Upper lobe of right lung (tissue), 1 donor: ENCODE measurements around the gene IL9R. TPM values are rescaled to one million over a fixed set of nuclear protein-coding genes. Genes with fewer than 3 reads are reported as not detected.

Source experiments
- ATAC-seq: fragments of 200-7000 bp; cut with Tn5 transposase; one replicate; pipeline ENCODE4 v1.9.1; 2020; ENCODE audit warnings: mild to moderate bottlenecking, moderate library complexity
- DNase-seq: peaks from one replicate; pipeline ENCODE4 v3.0.0-alpha.2; 2020
- H3K27ac ChIP-seq: fragments of 200-600 bp; one replicate; pipeline ENCODE4 v1.8.0; 2022
- H3K27me3 ChIP-seq: fragments of 200-600 bp; one replicate; pipeline ENCODE4 v1.8.0; 2022; ENCODE audit warnings: mild to moderate bottlenecking
- H3K36me3 ChIP-seq: fragments of 200-600 bp; one replicate; pipeline ENCODE4 v1.8.0; 2022
- H3K4me1 ChIP-seq: fragments of 200-600 bp; one replicate; pipeline ENCODE4 v1.8.0; 2022
- H3K4me3 ChIP-seq: fragments of 200-600 bp; one replicate; pipeline ENCODE4 v1.8.0; 2022; ENCODE audit warnings: mild to moderate bottlenecking
- H3K9me3 ChIP-seq: fragments of 200-600 bp; one replicate; pipeline ENCODE4 v1.8.0; 2022
- intact Hi-C: fragments of 100-400 bp; cut with DNase I; formaldehyde crosslinking; loops from one replicate; pipeline ENCODE4 v1.11.0; 2022
- long read RNA-seq: library from polyadenylated mRNA; unstranded; transcript quantifications from one replicate; pipeline ENCODE4 v2.0.0, GENCODE V29; 2021
- total RNA-seq: library from RNA; stranded (reverse); fragmentation: NEBNext Ultra II Directional; extraction: Animal tissue kit (Norgen Biotek cat#: 25700); gene quantifications from one replicate; pipeline ENCODE4 v1.2.1, GENCODE V29; 2021
- TF ChIP-seq, protein P1 (sequence below): fragments of 200-600 bp; IDR thresholded peaks from one replicate; pipeline ENCODE4 v1.8.0; 2022; ENCODE audit warnings: antibody characterized with exemption
- donor health status: DM: no; HTN: yes; CAD: no; lungs with severe emphysema.

Gene IL9R, protein sequence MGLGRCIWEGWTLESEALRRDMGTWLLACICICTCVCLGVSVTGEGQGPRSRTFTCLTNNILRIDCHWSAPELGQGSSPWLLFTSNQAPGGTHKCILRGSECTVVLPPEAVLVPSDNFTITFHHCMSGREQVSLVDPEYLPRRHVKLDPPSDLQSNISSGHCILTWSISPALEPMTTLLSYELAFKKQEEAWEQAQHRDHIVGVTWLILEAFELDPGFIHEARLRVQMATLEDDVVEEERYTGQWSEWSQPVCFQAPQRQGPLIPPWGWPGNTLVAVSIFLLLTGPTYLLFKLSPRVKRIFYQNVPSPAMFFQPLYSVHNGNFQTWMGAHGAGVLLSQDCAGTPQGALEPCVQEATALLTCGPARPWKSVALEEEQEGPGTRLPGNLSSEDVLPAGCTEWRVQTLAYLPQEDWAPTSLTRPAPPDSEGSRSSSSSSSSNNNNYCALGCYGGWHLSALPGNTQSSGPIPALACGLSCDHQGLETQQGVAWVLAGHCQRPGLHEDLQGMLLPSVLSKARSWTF
- 1.2 TPM for total RNA-seq
- long read RNA-seq, partial matches to known transcripts = 0 of 2 reads
- long read RNA-seq, other reads (novel, unspliced or antisense) = 2 of 2 reads

DNA sequence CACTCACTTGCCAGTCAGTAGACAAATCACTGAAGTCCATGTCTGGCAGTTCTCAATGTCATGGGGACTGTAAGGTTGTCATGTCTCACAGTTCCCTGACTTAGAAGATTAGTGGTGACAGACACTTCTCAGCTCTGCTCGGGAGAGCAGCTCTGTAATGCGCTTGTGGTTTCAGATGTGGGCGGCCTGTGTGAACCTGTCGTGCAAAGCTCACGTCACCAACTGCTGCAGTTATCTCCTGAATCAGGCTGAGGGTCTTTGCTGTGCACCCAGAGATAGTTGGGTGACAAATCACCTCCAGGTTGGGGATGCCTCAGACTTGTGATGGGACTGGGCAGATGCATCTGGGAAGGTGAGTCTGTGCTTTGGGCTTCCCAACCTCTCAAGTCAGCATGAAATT lies at the start of gene IL9R:
IL9R (plus strand) TSS at position 261 of the 400 bp plus-strand sequence; CDS start at position 325, 64 bp downstream.
- TF ChIP-seq, protein P1, sequence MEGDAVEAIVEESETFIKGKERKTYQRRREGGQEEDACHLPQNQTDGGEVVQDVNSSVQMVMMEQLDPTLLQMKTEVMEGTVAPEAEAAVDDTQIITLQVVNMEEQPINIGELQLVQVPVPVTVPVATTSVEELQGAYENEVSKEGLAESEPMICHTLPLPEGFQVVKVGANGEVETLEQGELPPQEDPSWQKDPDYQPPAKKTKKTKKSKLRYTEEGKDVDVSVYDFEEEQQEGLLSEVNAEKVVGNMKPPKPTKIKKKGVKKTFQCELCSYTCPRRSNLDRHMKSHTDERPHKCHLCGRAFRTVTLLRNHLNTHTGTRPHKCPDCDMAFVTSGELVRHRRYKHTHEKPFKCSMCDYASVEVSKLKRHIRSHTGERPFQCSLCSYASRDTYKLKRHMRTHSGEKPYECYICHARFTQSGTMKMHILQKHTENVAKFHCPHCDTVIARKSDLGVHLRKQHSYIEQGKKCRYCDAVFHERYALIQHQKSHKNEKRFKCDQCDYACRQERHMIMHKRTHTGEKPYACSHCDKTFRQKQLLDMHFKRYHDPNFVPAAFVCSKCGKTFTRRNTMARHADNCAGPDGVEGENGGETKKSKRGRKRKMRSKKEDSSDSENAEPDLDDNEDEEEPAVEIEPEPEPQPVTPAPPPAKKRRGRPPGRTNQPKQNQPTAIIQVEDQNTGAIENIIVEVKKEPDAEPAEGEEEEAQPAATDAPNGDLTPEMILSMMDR = no peak
- ATAC-seq (no peak), DNase-seq (no peak)
- Histone ChIP-seq H3K27ac (peak within 1 kb of the TSS; percentile 24), H3K9me3 (no peaks in the 10 kb centered on the region), H3K4me1 (no peaks in the 10 kb centered on the region), H3K4me3 (no peak within 1 kb of the TSS), H3K36me3 (no peaks in the 10 kb centered on the region), H3K27me3 (no peaks in the 10 kb centered on the region)
- intact Hi-C loops = no loop called here

DNA sequence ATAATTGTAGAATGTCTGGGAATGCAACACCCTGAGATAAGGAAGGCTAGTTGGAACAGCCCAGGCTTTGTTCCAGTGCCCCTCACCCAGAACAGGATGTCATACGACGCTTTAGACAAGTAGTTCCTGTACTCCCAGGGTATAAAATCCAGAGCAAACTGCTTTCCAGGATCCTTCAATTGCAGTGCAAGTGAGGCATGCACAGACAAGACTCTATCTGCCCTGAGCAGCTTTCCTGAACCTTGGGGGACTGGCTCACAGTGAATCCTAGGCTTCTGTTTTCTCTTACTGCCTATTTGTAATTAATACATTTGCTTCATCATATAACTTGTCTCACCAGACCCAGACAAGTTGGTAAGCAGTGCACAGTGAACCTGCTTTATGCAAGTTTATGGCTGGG lies 48.4 kb upstream of the IL9R start:
- TF ChIP-seq, protein P1 = no peak
- H3K36me3 ChIP-seq = no peaks in the 10 kb centered on the region
- no peak overlapping the region for H3K27ac ChIP-seq
- no peak for ATAC-seq
- H3K4me1 ChIP-seq = no peaks in the 10 kb centered on the region
- H3K27me3 ChIP-seq = no peaks in the 10 kb centered on the region
- no peak for DNase-seq
- H3K4me3 ChIP-seq = no peak overlapping the region
- intact Hi-C loops = no loop called here
- H3K9me3 ChIP-seq = no peaks in the 10 kb centered on the region

DNA sequence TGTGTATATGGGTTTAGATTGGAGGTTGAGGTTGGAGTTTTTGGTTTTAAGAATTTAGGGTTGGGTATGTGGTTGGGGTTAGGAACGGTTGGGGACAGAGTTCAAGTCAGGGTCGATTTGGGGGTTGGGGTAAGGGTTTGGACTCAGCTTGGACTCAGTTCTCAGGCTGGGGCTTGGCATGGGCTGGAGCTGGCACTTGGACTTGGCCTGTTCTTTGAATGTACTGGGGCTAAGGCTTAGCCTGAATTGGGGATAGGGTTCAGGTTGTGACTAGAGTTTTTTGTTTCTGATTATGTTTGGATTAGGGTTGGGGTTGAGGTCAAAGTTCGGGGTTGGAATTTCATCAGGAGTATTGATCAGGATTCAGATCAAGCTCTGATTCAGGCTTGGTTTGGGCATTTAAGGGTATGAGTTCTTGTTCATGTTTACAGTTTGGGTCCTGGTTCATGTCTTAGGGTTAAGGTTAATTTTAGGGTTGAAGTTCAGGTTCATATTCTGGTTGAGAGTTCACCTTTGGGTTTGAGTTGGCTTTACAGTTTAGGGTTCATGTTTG lies 46.2 kb upstream of the IL9R start:
- Histone ChIP-seq H3K9me3 (no peaks in the 10 kb centered on the region), H3K27me3 (no peaks in the 10 kb centered on the region), H3K27ac (no peak overlapping the region), H3K36me3 (no peaks in the 10 kb centered on the region), H3K4me3 (no peak overlapping the region), H3K4me1 (no peaks in the 10 kb centered on the region)
- DNase-seq (no peak), ATAC-seq (no peak)
- TF ChIP-seq, protein P1 = no peak
- intact Hi-C loops = no loop called here

DNA sequence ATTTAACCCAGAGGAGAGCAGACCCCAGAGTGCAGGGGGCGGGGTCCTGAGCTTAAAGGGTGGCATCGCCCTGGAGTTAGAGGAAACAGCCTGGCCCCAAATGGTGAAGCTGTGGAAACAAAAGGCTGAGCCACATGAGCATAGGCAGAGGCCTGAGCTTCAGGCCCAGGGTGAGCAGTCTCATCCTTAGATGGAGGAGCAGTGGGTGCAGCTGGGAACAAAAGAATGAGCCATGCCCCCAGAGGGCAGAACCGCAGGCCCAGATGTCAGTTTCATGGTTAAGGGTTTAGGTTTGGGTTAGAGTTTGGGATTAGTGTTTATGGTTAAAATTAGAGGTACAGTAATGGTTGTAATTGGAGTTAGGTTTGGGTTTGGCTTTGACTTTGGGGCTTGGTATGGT lies 44.4 kb upstream of the IL9R start:
- no peak overlapping the region for H3K27ac ChIP-seq
- no peak for ATAC-seq
- H3K27me3 ChIP-seq = no peaks in the 10 kb centered on the region
- no peak for DNase-seq
- no peak overlapping the region for H3K4me3 ChIP-seq
- H3K36me3 ChIP-seq = no peaks in the 10 kb centered on the region
- TF ChIP-seq, protein P1 = no peak
- intact Hi-C loops = no loop called here
- no peaks in the 10 kb centered on the region for H3K9me3 ChIP-seq
- H3K4me1 ChIP-seq = no peaks in the 10 kb centered on the region

DNA sequence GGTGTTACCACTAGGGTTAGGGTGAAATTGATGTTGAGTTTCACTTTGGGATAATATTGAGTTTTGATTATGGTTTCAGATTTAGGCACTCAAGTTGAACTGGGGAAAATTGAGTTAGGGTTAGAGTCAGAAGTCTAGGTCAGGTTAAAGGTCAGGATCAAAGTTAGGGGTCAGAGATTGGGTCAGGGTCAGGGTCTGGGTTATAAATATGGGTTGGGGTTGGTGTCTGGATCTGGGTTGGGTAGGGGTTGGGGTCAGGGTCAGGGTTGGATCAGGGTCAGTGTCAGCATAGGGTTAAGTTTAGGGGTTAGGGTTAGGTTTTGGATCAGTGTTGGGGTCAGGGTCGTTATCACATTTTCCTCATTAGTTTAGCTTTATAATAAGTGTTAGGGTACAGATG lies 42.7 kb upstream of the IL9R start:
- H3K27ac ChIP-seq = no peak overlapping the region
- no peaks in the 10 kb centered on the region for H3K9me3 ChIP-seq
- no peak for DNase-seq
- no peak for ATAC-seq
- H3K4me1 ChIP-seq = no peaks in the 10 kb centered on the region
- intact Hi-C loops = no loop called here
- no peak overlapping the region for H3K4me3 ChIP-seq
- no peaks in the 10 kb centered on the region for H3K36me3 ChIP-seq
- no peaks in the 10 kb centered on the region for H3K27me3 ChIP-seq
- TF ChIP-seq, protein P1 = no peak
